Coronary artery (tissue), 2 donors: ENCODE measurements around the gene PDGFRB.
A peak's percentile ranks its signal among the peaks of the same experiment; 100 is the strongest.

Experiments used
- DNase-seq: peaks from one replicate; pipeline ENCODE4 v3.0.0-alpha.2; 2017; ENCODE audit warnings: low spot score
- H3K27ac ChIP-seq, 2 donors: fragments of 200-600 bp; sonication (generic); one replicate each; pipeline ENCODE4 v1.5.1; 2016 to 2019
- H3K4me3 ChIP-seq: fragments of 200-600 bp; sonication (generic); 2 replicates; pipeline ENCODE4 v1.5.1; 2016; ENCODE audit warnings: mild to moderate bottlenecking, moderate library complexity
- CTCF ChIP-seq: fragments of 200-600 bp; sonication (generic); IDR thresholded peaks from one replicate; pipeline ENCODE4 v1.5.1; 2019; ENCODE audit warnings: antibody characterized with exemption

Gene PDGFRB

GRCh38 chr5:150155258-150156026, at the start of gene PDGFRB:
PDGFRB (minus strand) TSS chr5:150155845; CDS start chr5:150137047, 18,798 bp downstream.
- TF ChIP-seq CTCF, result no peak
- peak within 1 kb of the TSS; percentile 96 to 97 for H3K27ac ChIP-seq
- DNase-seq, result peak; percentile 98
- peak within 1 kb of the TSS; percentile 81 for H3K4me3 ChIP-seq

- H3K27ac ChIP-seq, result no peak overlapping the region
- no peak for TF ChIP-seq CTCF
- DNase-seq, result no peak
- no peak overlapping the region for H3K4me3 ChIP-seq
Observed at GRCh38 chr5:150204590-150204960, 48.9 kb upstream of the PDGFRB start.

GRCh38 chr5:150203832-150204589, 48.4 kb upstream of the PDGFRB start:
- no peak for DNase-seq
- Histone ChIP-seq H3K4me3 (no peak overlapping the region), H3K27ac (no peak overlapping the region)
- TF ChIP-seq CTCF, result no peak

- TF ChIP-seq CTCF, result no peak
- H3K27ac ChIP-seq, result no peak overlapping the region
- no peak overlapping the region for H3K4me3 ChIP-seq
- no peak for DNase-seq
Observed at GRCh38 chr5:150202501-150202900, 46.9 kb upstream of the PDGFRB start.

GRCh38 chr5:150197476-150197875, 41.8 kb upstream of the PDGFRB start:
- no peak overlapping the region for H3K27ac ChIP-seq
- no peak for TF ChIP-seq CTCF
- no peak for DNase-seq
- H3K4me3 ChIP-seq, result no peak overlapping the region

- no peak for DNase-seq
- Histone ChIP-seq H3K27ac (no peak overlapping the region), H3K4me3 (no peak overlapping the region)
- TF ChIP-seq CTCF, result no peak
Observed at GRCh38 chr5:150196986-150197385, 41.3 kb upstream of the PDGFRB start.
